HepG2 (cell line): ENCODE measurements around the gene SNX9.
"Not testable (repeated sequence)": the region's sequence is repeated elsewhere in the genome, so short reads cannot be mapped to it uniquely, and the experiment has no call there.

Experiments used
- KDM2A ChIP-seq: sonication (generic); formaldehyde crosslinking; IDR thresholded peaks from 2 replicates; pipeline ENCODE4 v1.4.0; 2020; ENCODE audit warnings: low read depth, missing genetic modification reagents, borderline replicate concordance
- POLR2AphosphoS5 ChIP-seq: IDR thresholded peaks from 2 replicates; pipeline ENCODE4 v1.6.1; 2012; ENCODE audit warnings: low read depth, low read length
- SRSF9 ChIP-seq: fragments of 200-400 bp; formaldehyde crosslinking; IDR thresholded peaks from 2 replicates; pipeline ENCODE4 v1.6.1; 2018; ENCODE audit warnings: borderline replicate concordance, mild to moderate bottlenecking, low read depth, low read length; ENCODE audit not compliant: insufficient read depth, poor library complexity, severe bottlenecking
- ZNF619 ChIP-seq: sonication (generic); formaldehyde crosslinking; IDR thresholded peaks from 2 replicates; pipeline ENCODE4 v1.4.0; 2020; ENCODE audit warnings: mild to moderate bottlenecking, missing genetic modification reagents
- TF ChIP-seq, protein P1 (sequence below): sonication (generic); formaldehyde crosslinking; IDR thresholded peaks from 2 replicates; pipeline ENCODE4 v1.5.0; 2020; ENCODE audit warnings: mild to moderate bottlenecking, missing genetic modification reagents, moderate library complexity

DNA sequence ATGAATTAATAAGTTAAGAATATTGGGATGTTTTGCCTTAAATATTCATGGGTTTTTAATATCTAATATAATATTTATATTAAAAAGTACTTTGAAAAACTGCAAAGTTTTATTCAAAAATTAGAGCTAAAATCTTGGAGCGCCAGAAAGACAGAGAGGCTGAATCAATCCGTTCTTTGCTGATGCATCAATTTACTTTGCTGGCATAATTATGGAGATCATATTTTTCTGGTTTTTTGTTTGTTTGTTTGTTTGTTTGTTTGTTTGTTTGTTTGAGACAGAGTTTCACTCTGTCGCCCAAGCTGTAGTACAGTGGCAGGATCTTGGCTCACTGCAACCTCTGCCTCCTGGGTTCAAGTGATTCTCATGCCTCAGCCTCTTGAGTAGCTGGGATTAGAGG is 149.1 kb downstream of the SNX9 start:
- not testable (repeated sequence) for TF ChIP-seq POLR2AphosphoS5; SRSF9; KDM2A (CRISPR knock-in tag); ZNF619 (CRISPR knock-in tag)
- TF ChIP-seq, protein P1, sequence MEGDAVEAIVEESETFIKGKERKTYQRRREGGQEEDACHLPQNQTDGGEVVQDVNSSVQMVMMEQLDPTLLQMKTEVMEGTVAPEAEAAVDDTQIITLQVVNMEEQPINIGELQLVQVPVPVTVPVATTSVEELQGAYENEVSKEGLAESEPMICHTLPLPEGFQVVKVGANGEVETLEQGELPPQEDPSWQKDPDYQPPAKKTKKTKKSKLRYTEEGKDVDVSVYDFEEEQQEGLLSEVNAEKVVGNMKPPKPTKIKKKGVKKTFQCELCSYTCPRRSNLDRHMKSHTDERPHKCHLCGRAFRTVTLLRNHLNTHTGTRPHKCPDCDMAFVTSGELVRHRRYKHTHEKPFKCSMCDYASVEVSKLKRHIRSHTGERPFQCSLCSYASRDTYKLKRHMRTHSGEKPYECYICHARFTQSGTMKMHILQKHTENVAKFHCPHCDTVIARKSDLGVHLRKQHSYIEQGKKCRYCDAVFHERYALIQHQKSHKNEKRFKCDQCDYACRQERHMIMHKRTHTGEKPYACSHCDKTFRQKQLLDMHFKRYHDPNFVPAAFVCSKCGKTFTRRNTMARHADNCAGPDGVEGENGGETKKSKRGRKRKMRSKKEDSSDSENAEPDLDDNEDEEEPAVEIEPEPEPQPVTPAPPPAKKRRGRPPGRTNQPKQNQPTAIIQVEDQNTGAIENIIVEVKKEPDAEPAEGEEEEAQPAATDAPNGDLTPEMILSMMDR (CRISPR knock-in tag) = not testable (repeated sequence)
